ENCODE measurements around the gene OXNAD1. TPM values are rescaled to one million over a fixed set of nuclear protein-coding genes. Genes with fewer than 3 reads are reported as not detected.

OXNAD1 gene
- total RNA-seq, 4 donors from 2014 or later: 10.3 to 17.8 (median 13.3) TPM

GRCh38 chr3:16313886-16314645 lies 49.1 kb downstream of the OXNAD1 start:
- WGBS: 84% methylated on average over 5 of the region's 5 CpGs
- Histone ChIP-seq H3K4me3 (no peak overlapping the region), H3K27ac (no peak overlapping the region), H3K27me3 (no peaks in the 10 kb centered on the region), H3K36me3 (peaks cover 27% of the 10 kb centered on the region), H3K9me3 (no peaks in the 10 kb centered on the region), H3K4me1 (peaks cover 23% of the 10 kb centered on the region)
- TF ChIP-seq CTCF (IDR thresholded peaks at IDR 0.05) (no peak), POLR2A (IDR thresholded peaks at IDR 0.05) (no peak), EP300 (IDR thresholded peaks at IDR 0.05) (no peak), POLR2AphosphoS5 (IDR thresholded peaks at IDR 0.05) (no peak)
- DNase-seq (ENCODE audit: low spot score in 2 of 2): no peak

GRCh38 chr3:16315623-16316022 lies 50.6 kb downstream of the OXNAD1 start:
- TF ChIP-seq POLR2A (IDR thresholded peaks at IDR 0.05) (no peak), EP300 (IDR thresholded peaks at IDR 0.05) (no peak)
- Histone ChIP-seq H3K27me3 (no peaks in the 10 kb centered on the region), H3K27ac (no peak overlapping the region), H3K9me3 (no peaks in the 10 kb centered on the region), H3K4me1 (peaks cover 19% of the 10 kb centered on the region), H3K4me3 (no peak overlapping the region), H3K36me3 (peaks cover 34% of the 10 kb centered on the region)
- DNase-seq (ENCODE audit: low spot score in 2 of 2): no peak
- 87% methylated on average over 7 of the region's 7 CpGs for WGBS

- 78% methylated on average over 3 of the region's 3 CpGs for WGBS
These were observed 51.4 kb downstream of the OXNAD1 start for GRCh38 chr3:16316396-16316795.

GRCh38 chr3:16316847-16317560 lies 52.0 kb downstream of the OXNAD1 start:
- no peak overlapping the region for H3K4me3 ChIP-seq
- no peak for DNase-seq (ENCODE audit: low spot score in 2 of 2)
- no peak for TF ChIP-seq EP300 (IDR thresholded peaks at IDR 0.05)
- TF ChIP-seq POLR2AphosphoS5 (IDR thresholded peaks at IDR 0.05): no peak
- TF ChIP-seq CTCF (IDR thresholded peaks at IDR 0.05): no peak
- TF ChIP-seq POLR2A (IDR thresholded peaks at IDR 0.05): no peak
- H3K9me3 ChIP-seq: no peaks in the 10 kb centered on the region
- H3K36me3 ChIP-seq: peaks cover 45% of the 10 kb centered on the region
- 89% methylated on average over 5 of the region's 5 CpGs for WGBS
- no peak overlapping the region for H3K27ac ChIP-seq
- peaks cover 8% of the 10 kb centered on the region for H3K4me1 ChIP-seq
- H3K27me3 ChIP-seq: no peaks in the 10 kb centered on the region

More at GRCh38 chr3:16316396-16316795, 51.4 kb downstream of the OXNAD1 start:
- Histone ChIP-seq H3K27me3 (no peaks in the 10 kb centered on the region), H3K9me3 (no peaks in the 10 kb centered on the region), H3K27ac (no peak overlapping the region), H3K4me3 (no peak overlapping the region), H3K36me3 (peaks cover 39% of the 10 kb centered on the region), H3K4me1 (peaks cover 14% of the 10 kb centered on the region)
- TF ChIP-seq POLR2AphosphoS5 (IDR thresholded peaks at IDR 0.05) (no peak), POLR2A (IDR thresholded peaks at IDR 0.05) (no peak), CTCF (IDR thresholded peaks at IDR 0.05) (no peak), EP300 (IDR thresholded peaks at IDR 0.05) (no peak)
- no peak for DNase-seq (ENCODE audit: low spot score in 2 of 2)

- DNase-seq (ENCODE audit: low spot score in 2 of 2): no peak
- WGBS: 97% methylated on average over 3 of the region's 6 CpGs
- no peak overlapping the region for H3K27ac ChIP-seq
- H3K36me3 ChIP-seq: peaks cover 51% of the 10 kb centered on the region
- peaks cover 2% of the 10 kb centered on the region for H3K4me1 ChIP-seq
- no peaks in the 10 kb centered on the region for H3K9me3 ChIP-seq
- H3K27me3 ChIP-seq: no peaks in the 10 kb centered on the region
- TF ChIP-seq EP300 (IDR thresholded peaks at IDR 0.05) (no peak), CTCF (IDR thresholded peaks at IDR 0.05) (no peak), POLR2A (IDR thresholded peaks at IDR 0.05) (no peak), POLR2AphosphoS5 (IDR thresholded peaks at IDR 0.05) (no peak)
- no peak overlapping the region for H3K4me3 ChIP-seq
These were observed 52.5 kb downstream of the OXNAD1 start for GRCh38 chr3:16317561-16317945.

Data from suprapubic skin (tissue), 4 donors.